Astrocyte (in vitro differentiated cells and primary cell): ENCODE data around the gene HDAC5. TPM values are rescaled to one million over a fixed set of nuclear protein-coding genes. Genes with fewer than 3 reads are reported as not detected.
A peak's percentile ranks its signal among the peaks of the same experiment; 100 is the strongest.

Experiments used
- DNase-seq: peaks from one replicate; pipeline ENCODE4 v3.0.0-alpha.2; 2010; ENCODE audit warnings: low read depth
- FAIRE-seq: peaks from 2 replicates; lab custom pipeline; 2011; peaks lifted over from hg19 to GRCh38; lab: Jason Lieb, UNC
- H2AFZ ChIP-seq: 2 replicates; pipeline ENCODE4 v1.6.0; 2012; ENCODE audit warnings: low read depth, low read length, inconsistent platforms
- H3K27ac ChIP-seq: 2 replicates; pipeline ENCODE4 v1.5.1; 2011; ENCODE audit warnings: low read depth, low read length, inconsistent platforms
- H3K27me3 ChIP-seq: 2 replicates; pipeline ENCODE4 v1.6.0; 2011; ENCODE audit warnings: low read length, inconsistent platforms; ENCODE audit not compliant: insufficient read depth
- H3K36me3 ChIP-seq: 2 replicates; pipeline ENCODE4 v1.5.1; 2011; ENCODE audit warnings: low read length, inconsistent platforms; ENCODE audit not compliant: insufficient read depth
- H3K4me1 ChIP-seq: 2 replicates; pipeline ENCODE4 v1.5.1; 2011; ENCODE audit warnings: low read length, inconsistent platforms; ENCODE audit not compliant: insufficient read depth
- H3K4me2 ChIP-seq: 2 replicates; pipeline ENCODE4 v1.6.0; 2012; ENCODE audit warnings: low read length, inconsistent platforms
- H3K4me3 ChIP-seq: 2 replicates; pipeline ENCODE4 v1.5.1; 2011; ENCODE audit warnings: low read depth, mild to moderate bottlenecking, low read length, inconsistent platforms; ENCODE audit not compliant: insufficient read depth
- H3K79me2 ChIP-seq: 2 replicates; pipeline ENCODE4 v1.6.0; 2012; ENCODE audit warnings: mild to moderate bottlenecking, low read length, inconsistent platforms; ENCODE audit not compliant: insufficient read depth
- H3K9ac ChIP-seq: 2 replicates; pipeline ENCODE4 v1.6.0; 2012; ENCODE audit warnings: mild to moderate bottlenecking, low read length, inconsistent platforms
- H3K9me3 ChIP-seq: 2 replicates; pipeline ENCODE4 v1.5.1; 2012; ENCODE audit warnings: low read depth, mild to moderate bottlenecking, low read length, inconsistent platforms; ENCODE audit not compliant: insufficient read depth
- H4K20me1 ChIP-seq: 2 replicates; pipeline ENCODE4 v1.6.0; 2012; ENCODE audit warnings: low read length, inconsistent platforms; ENCODE audit not compliant: insufficient read depth
- H3K27ac Mint-ChIP-seq: one replicate; pipeline ENCODE4 v1.8.0; 2021; ENCODE audit warnings: mild to moderate bottlenecking, mixed read lengths; ENCODE audit not compliant: unreplicated experiment
- H3K27me3 Mint-ChIP-seq: one replicate; pipeline ENCODE4 v1.8.0; 2021; ENCODE audit warnings: low read depth, mixed read lengths; ENCODE audit not compliant: unreplicated experiment
- H3K36me3 Mint-ChIP-seq: one replicate; pipeline ENCODE4 v1.8.0; 2021; ENCODE audit warnings: low read depth, mixed read lengths; ENCODE audit not compliant: unreplicated experiment
- H3K4me1 Mint-ChIP-seq: one replicate; pipeline ENCODE4 v1.8.0; 2021; ENCODE audit warnings: low read depth, mixed read lengths; ENCODE audit not compliant: unreplicated experiment
- H3K4me3 Mint-ChIP-seq: one replicate; pipeline ENCODE4 v1.8.0; 2021; ENCODE audit warnings: mild to moderate bottlenecking, moderate library complexity, mixed read lengths; ENCODE audit not compliant: unreplicated experiment
- H3K9me3 Mint-ChIP-seq: one replicate; pipeline ENCODE4 v1.8.0; 2021; ENCODE audit warnings: mild to moderate bottlenecking, mixed read lengths; ENCODE audit not compliant: unreplicated experiment
- CTCF ChIP-seq: IDR thresholded peaks from 2 replicates; pipeline ENCODE4 v1.5.1; 2011; ENCODE audit warnings: low read depth, mild to moderate bottlenecking, inconsistent platforms, low read length, moderate library complexity; ENCODE audit not compliant: insufficient read depth
- EZH2 ChIP-seq: IDR thresholded peaks from 2 replicates; pipeline ENCODE4 v1.6.1; 2012; ENCODE audit warnings: mild to moderate bottlenecking, low read length, inconsistent platforms; ENCODE audit not compliant: insufficient read depth
- total RNA-seq: library from RNA; stranded (reverse); gene quantifications from 2 replicates; pipeline ENCODE4 v1.2.1, GENCODE V29; 2021

The HDAC5 gene
- total RNA-seq, 1 donor from 2014 or later = 18.7 TPM

- no peak overlapping the region for H3K27ac Mint-ChIP-seq
- Histone ChIP-seq H3K4me3 (peak overlapping the region; percentile 49), H3K27ac (peak overlapping the region; percentile 63), H3K4me2 (peak overlapping the region; percentile 78), H3K36me3 (no peaks in the 10 kb centered on the region), H3K4me1 (peaks cover 48% of the 10 kb centered on the region), H3K27me3 (no peaks in the 10 kb centered on the region), H3K9ac (peak overlapping the region; percentile 77), H3K9me3 (no peaks in the 10 kb centered on the region), H2AFZ (no peak overlapping the region), H3K79me2 (peaks cover 22% of the 10 kb centered on the region), H4K20me1 (peaks cover 60% of the 10 kb centered on the region)
- H3K4me3 Mint-ChIP-seq = no peak overlapping the region
- no peaks in the 10 kb centered on the region for H3K9me3 Mint-ChIP-seq
- no peaks in the 10 kb centered on the region for H3K27me3 Mint-ChIP-seq
- H3K36me3 Mint-ChIP-seq = peaks cover 8% of the 10 kb centered on the region
- FAIRE-seq (no peak), DNase-seq (peak; percentile 71)
- peaks cover 23% of the 10 kb centered on the region for H3K4me1 Mint-ChIP-seq
- TF ChIP-seq CTCF = no peak
- no peak for TF ChIP-seq EZH2
Observed at GRCh38 chr17:44110823-44111633, 12.4 kb downstream of the HDAC5 start.

GRCh38 chr17:44110011-44110686 is 13.3 kb downstream of the HDAC5 start:
- H3K27ac ChIP-seq = no peak overlapping the region
- no peak for FAIRE-seq
- H3K4me3 ChIP-seq = peak overlapping the region; percentile 49

More at GRCh38 chr17:44110011-44110686, 13.3 kb downstream of the HDAC5 start:
- peaks cover 48% of the 10 kb centered on the region for H3K4me1 ChIP-seq
- Mint-ChIP-seq H3K27me3 (no peaks in the 10 kb centered on the region), H3K27ac (no peak overlapping the region), H3K4me1 (peaks cover 23% of the 10 kb centered on the region), H3K9me3 (no peaks in the 10 kb centered on the region), H3K4me3 (no peak overlapping the region), H3K36me3 (peaks cover 2% of the 10 kb centered on the region)
- H3K9ac ChIP-seq = peak overlapping the region; percentile 77
- no peaks in the 10 kb centered on the region for H3K9me3 ChIP-seq
- H3K4me2 ChIP-seq = peak overlapping the region; percentile 78
- no peaks in the 10 kb centered on the region for H3K36me3 ChIP-seq
- H4K20me1 ChIP-seq = peaks cover 61% of the 10 kb centered on the region
- DNase-seq = no peak
- no peaks in the 10 kb centered on the region for H3K27me3 ChIP-seq
- peaks cover 31% of the 10 kb centered on the region for H3K79me2 ChIP-seq
- H2AFZ ChIP-seq = no peak overlapping the region
- no peak for TF ChIP-seq CTCF
- no peak for TF ChIP-seq EZH2
